ENCODE results near the gene HCN3. TPM values are rescaled to one million over a fixed set of nuclear protein-coding genes. Genes with fewer than 3 reads are reported as not detected.
A peak's percentile ranks its signal among the peaks of the same experiment; 100 is the strongest.

The HCN3 gene
- total and polyA plus RNA-seq, 2 of the 13 experiments (the other 11 are each of a cell fraction or from before 2014, with no cell fraction given), result 2.4 to 10.2 TPM

DNA sequence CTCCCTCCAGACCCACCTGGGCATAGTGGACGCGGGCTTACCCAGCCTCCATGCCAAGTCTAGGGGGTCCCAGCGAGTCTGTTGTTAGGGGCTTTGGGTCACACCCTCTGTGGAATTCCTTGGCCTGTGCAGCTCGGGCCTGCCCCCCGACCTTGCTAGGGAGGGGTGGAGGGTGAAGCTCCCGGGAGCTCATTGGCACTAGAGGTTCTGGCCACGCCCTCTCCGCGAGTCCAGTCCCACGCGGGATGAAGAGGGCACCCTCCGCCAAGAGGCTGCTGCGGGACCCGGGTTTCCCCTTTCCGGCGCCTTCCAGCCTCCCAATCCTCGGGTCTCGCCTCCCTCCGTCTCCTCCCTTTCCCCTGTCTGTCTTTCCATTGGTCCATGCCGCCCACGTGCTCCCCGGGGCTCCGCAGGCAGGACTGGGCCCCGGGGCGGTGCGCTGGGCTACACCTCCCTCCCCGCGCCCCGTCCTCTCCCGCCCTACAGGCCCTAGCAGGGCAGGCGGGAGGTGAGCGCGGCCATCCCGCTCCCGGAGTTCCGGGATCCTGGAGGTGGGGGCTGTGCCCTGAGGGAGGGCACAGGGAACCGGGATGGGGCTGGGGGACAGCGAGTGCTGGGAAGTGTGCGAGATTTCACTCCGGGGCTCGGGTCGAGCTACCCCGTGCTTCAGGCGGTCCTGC, 46.9 kb downstream of the HCN3 start (continued):
- TF ChIP-seq NFYC (CRISPR knock-in tag; IDR thresholded peaks at IDR 0.05), result peak; percentile 94
- TF ChIP-seq, protein P1, sequence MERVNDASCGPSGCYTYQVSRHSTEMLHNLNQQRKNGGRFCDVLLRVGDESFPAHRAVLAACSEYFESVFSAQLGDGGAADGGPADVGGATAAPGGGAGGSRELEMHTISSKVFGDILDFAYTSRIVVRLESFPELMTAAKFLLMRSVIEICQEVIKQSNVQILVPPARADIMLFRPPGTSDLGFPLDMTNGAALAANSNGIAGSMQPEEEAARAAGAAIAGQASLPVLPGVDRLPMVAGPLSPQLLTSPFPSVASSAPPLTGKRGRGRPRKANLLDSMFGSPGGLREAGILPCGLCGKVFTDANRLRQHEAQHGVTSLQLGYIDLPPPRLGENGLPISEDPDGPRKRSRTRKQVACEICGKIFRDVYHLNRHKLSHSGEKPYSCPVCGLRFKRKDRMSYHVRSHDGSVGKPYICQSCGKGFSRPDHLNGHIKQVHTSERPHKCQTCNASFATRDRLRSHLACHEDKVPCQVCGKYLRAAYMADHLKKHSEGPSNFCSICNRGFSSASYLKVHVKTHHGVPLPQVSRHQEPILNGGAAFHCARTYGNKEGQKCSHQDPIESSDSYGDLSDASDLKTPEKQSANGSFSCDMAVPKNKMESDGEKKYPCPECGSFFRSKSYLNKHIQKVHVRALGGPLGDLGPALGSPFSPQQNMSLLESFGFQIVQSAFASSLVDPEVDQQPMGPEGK (CRISPR knock-in tag; IDR thresholded peaks at IDR 0.05), result peak; percentile 74
- TF ChIP-seq, protein P2, sequence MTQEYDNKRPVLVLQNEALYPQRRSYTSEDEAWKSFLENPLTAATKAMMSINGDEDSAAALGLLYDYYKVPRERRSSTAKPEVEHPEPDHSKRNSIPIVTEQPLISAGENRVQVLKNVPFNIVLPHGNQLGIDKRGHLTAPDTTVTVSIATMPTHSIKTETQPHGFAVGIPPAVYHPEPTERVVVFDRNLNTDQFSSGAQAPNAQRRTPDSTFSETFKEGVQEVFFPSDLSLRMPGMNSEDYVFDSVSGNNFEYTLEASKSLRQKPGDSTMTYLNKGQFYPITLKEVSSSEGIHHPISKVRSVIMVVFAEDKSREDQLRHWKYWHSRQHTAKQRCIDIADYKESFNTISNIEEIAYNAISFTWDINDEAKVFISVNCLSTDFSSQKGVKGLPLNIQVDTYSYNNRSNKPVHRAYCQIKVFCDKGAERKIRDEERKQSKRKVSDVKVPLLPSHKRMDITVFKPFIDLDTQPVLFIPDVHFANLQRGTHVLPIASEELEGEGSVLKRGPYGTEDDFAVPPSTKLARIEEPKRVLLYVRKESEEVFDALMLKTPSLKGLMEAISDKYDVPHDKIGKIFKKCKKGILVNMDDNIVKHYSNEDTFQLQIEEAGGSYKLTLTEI (CRISPR knock-in tag; conservative IDR thresholded peaks at IDR 0.05), result no peak
- 0 out of 2 replicates have a peak, but pooled peaks have one; percentile 41 for TF ChIP-seq KMT2B (CRISPR knock-in tag; IDR thresholded peaks at IDR 0.05)
- TF ChIP-seq, protein P3, sequence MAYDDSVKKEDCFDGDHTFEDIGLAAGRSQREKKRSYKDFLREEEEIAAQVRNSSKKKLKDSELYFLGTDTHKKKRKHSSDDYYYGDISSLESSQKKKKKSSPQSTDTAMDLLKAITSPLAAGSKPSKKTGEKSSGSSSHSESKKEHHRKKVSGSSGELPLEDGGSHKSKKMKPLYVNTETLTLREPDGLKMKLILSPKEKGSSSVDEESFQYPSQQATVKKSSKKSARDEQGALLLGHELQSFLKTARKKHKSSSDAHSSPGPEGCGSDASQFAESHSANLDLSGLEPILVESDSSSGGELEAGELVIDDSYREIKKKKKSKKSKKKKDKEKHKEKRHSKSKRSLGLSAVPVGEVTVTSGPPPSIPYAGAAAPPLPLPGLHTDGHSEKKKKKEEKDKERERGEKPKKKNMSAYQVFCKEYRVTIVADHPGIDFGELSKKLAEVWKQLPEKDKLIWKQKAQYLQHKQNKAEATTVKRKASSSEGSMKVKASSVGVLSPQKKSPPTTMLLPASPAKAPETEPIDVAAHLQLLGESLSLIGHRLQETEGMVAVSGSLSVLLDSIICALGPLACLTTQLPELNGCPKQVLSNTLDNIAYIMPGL (CRISPR knock-in tag; IDR thresholded peaks at IDR 0.05; ENCODE audit: borderline replicate concordance in 1 of 2, low read depth in 1 of 2), result peak in 1 of 2 experiments; percentile 47; a peak in 2 of 4 replicates
- 0 out of 2 replicates have a peak, but pooled peaks have one; percentile 10 for TF ChIP-seq ISL2 (CRISPR knock-in tag; IDR thresholded peaks at IDR 0.05)
- peak; percentile 75 for TF ChIP-seq TARDBP (CRISPR knock-in tag; IDR thresholded peaks at IDR 0.05)
- TF ChIP-seq KLF16 (CRISPR knock-in tag; IDR thresholded peaks at IDR 0.05), result no peak
- no peak for TF ChIP-seq ZNF776 (CRISPR knock-in tag; IDR thresholded peaks at IDR 0.05)
- peak; percentile 51; the same call in 1 of the 2 replicates for TF ChIP-seq ZNF724P (CRISPR knock-in tag; IDR thresholded peaks at IDR 0.05; ENCODE audit: borderline replicate concordance)
- TF ChIP-seq ZNF567 (CRISPR knock-in tag; IDR thresholded peaks at IDR 0.05; ENCODE audit: borderline replicate concordance), result 0 out of 2 replicates have a peak, but pooled peaks have one; percentile 24
- TF ChIP-seq GFI1 (CRISPR knock-in tag; IDR thresholded peaks at IDR 0.05; ENCODE audit: borderline replicate concordance), result no peak
- peak; percentile 12; the same call in 1 of the 2 replicates for TF ChIP-seq ZNF652 (CRISPR knock-in tag; IDR thresholded peaks at IDR 0.05; ENCODE audit: borderline replicate concordance, low read depth)
- TF ChIP-seq MED1 (CRISPR knock-in tag; IDR thresholded peaks at IDR 0.05), result peak; percentile 65
- peak; percentile 37; the same call in 1 of the 2 replicates for TF ChIP-seq ZNF547 (CRISPR knock-in tag; IDR thresholded peaks at IDR 0.05)
- peak; percentile 33; the same call in 1 of the 2 replicates for TF ChIP-seq ZNF441 (CRISPR knock-in tag; IDR thresholded peaks at IDR 0.05; ENCODE audit: borderline replicate concordance)
- TF ChIP-seq ZFP36L2 (CRISPR knock-in tag; IDR thresholded peaks at IDR 0.05), result no peak
- peak; percentile 36; the same call in 1 of the 2 replicates for TF ChIP-seq ZNF430 (CRISPR knock-in tag; IDR thresholded peaks at IDR 0.05)
- peak; percentile 56; the same call in 1 of the 2 replicates for TF ChIP-seq ZMAT3 (CRISPR knock-in tag; conservative IDR thresholded peaks at IDR 0.05)
- TF ChIP-seq POGZ (CRISPR knock-in tag; IDR thresholded peaks at IDR 0.05), result peak; percentile 72
- TF ChIP-seq ZNF746 (CRISPR knock-in tag; IDR thresholded peaks at IDR 0.05), result 0 out of 2 replicates have a peak, but pooled peaks have one; percentile 44
- TF ChIP-seq, protein P4, sequence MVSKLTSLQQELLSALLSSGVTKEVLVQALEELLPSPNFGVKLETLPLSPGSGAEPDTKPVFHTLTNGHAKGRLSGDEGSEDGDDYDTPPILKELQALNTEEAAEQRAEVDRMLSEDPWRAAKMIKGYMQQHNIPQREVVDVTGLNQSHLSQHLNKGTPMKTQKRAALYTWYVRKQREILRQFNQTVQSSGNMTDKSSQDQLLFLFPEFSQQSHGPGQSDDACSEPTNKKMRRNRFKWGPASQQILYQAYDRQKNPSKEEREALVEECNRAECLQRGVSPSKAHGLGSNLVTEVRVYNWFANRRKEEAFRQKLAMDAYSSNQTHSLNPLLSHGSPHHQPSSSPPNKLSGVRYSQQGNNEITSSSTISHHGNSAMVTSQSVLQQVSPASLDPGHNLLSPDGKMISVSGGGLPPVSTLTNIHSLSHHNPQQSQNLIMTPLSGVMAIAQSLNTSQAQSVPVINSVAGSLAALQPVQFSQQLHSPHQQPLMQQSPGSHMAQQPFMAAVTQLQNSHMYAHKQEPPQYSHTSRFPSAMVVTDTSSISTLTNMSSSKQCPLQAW (CRISPR knock-in tag; IDR thresholded peaks at IDR 0.05), result peak; percentile 15
